NT2/D1 (cell line): ENCODE measurements around the gene EPHB6.

ENCODE experiments used
- DNase-seq: peaks from one replicate; pipeline ENCODE4 v3.0.0-alpha.2; 2011; ENCODE audit warnings: low read depth, low spot score
- H3K27me3 ChIP-seq: 2 replicates; pipeline ENCODE4 v1.6.0; 2011; ENCODE audit warnings: mild to moderate bottlenecking; ENCODE audit not compliant: insufficient read length, insufficient read depth
- H3K36me3 ChIP-seq: 2 replicates; pipeline ENCODE4 v1.6.1; 2011; ENCODE audit warnings: mild to moderate bottlenecking, low read length, mixed read lengths; ENCODE audit not compliant: insufficient read depth, insufficient read length
- H3K4me1 ChIP-seq: 2 replicates; pipeline ENCODE4 v1.5.1; 2011; ENCODE audit not compliant: insufficient read depth, insufficient read length
- H3K4me3 ChIP-seq: 2 replicates; pipeline ENCODE4 v1.5.1; 2011; ENCODE audit warnings: low read depth; ENCODE audit not compliant: insufficient read length
- H3K9ac ChIP-seq: 2 replicates; pipeline ENCODE4 v1.6.0; 2011; ENCODE audit warnings: low read depth; ENCODE audit not compliant: insufficient read length
- H3K9me3 ChIP-seq: 2 replicates; pipeline ENCODE4 v1.5.1; 2011; ENCODE audit warnings: mild to moderate bottlenecking, low read length; ENCODE audit not compliant: insufficient read depth
- SUZ12 ChIP-seq: IDR thresholded peaks from 2 replicates; pipeline ENCODE4 v1.6.1; 2011; ENCODE audit not compliant: insufficient read length, insufficient read depth; ENCODE audit errors: extremely low read depth
- YY1 ChIP-seq: IDR thresholded peaks from 2 replicates; pipeline ENCODE4 v1.6.1; 2011; ENCODE audit not compliant: insufficient read length, insufficient read depth
- ZNF274 ChIP-seq: IDR thresholded peaks from 2 replicates; pipeline ENCODE4 v1.6.1; 2011; ENCODE audit warnings: mild to moderate bottlenecking, low read depth, low read length

Gene EPHB6

GRCh38 chr7:142910481-142910880, 55.6 kb downstream of the EPHB6 start:
- no peak for DNase-seq
- H3K27me3 ChIP-seq = no peaks in the 10 kb centered on the region
- H3K9ac ChIP-seq = no peak overlapping the region
- no peaks in the 10 kb centered on the region for H3K36me3 ChIP-seq
- TF ChIP-seq SUZ12 = no peak
- no peak for TF ChIP-seq YY1
- no peak for TF ChIP-seq ZNF274
- H3K4me3 ChIP-seq = no peak overlapping the region
- H3K9me3 ChIP-seq = peaks cover 10% of the 10 kb centered on the region
- H3K4me1 ChIP-seq = no peaks in the 10 kb centered on the region

DNA sequence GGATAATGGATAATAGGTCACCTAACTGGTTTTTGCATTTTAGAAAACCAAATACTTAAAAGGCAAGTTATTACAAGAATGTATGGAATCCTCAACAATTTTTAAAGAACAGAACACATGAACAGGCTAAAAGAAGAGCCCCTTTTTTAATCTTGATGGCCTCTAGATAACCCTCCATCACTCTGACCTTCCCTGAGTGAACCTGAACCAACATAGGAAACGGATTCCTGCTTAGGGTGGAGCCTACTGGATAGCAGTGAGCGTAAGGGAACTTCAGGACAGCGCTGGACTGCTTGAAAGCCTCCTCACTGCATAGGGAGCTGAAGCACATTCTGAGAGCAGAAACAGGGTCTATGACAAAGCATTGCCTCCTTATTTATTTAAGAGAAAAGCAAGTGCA, 58.2 kb downstream of the EPHB6 start:
- Histone ChIP-seq H3K27me3 (no peaks in the 10 kb centered on the region), H3K4me3 (no peak overlapping the region), H3K9ac (no peak overlapping the region), H3K36me3 (no peaks in the 10 kb centered on the region), H3K9me3 (no peaks in the 10 kb centered on the region), H3K4me1 (no peaks in the 10 kb centered on the region)
- no peak for TF ChIP-seq SUZ12
- TF ChIP-seq YY1 = no peak
- TF ChIP-seq ZNF274 = no peak
- no peak for DNase-seq

- Histone ChIP-seq H3K4me3 (no peak overlapping the region), H3K4me1 (no peaks in the 10 kb centered on the region), H3K27me3 (no peaks in the 10 kb centered on the region), H3K9ac (no peak overlapping the region), H3K36me3 (no peaks in the 10 kb centered on the region), H3K9me3 (no peaks in the 10 kb centered on the region)
- no peak for DNase-seq
- TF ChIP-seq ZNF274 (no peak), SUZ12 (no peak), YY1 (no peak)
Observed at GRCh38 chr7:142913566-142913965, 58.7 kb downstream of the EPHB6 start.

- H3K4me1 ChIP-seq = no peaks in the 10 kb centered on the region
- no peaks in the 10 kb centered on the region for H3K36me3 ChIP-seq
- no peak for TF ChIP-seq SUZ12
- TF ChIP-seq YY1 = no peak
- no peak for TF ChIP-seq ZNF274
- no peak overlapping the region for H3K9ac ChIP-seq
- H3K27me3 ChIP-seq = no peaks in the 10 kb centered on the region
- H3K4me3 ChIP-seq = no peak overlapping the region
- no peaks in the 10 kb centered on the region for H3K9me3 ChIP-seq
- DNase-seq = no peak
Observed at GRCh38 chr7:142914121-142914520, 59.2 kb downstream of the EPHB6 start.

DNA sequence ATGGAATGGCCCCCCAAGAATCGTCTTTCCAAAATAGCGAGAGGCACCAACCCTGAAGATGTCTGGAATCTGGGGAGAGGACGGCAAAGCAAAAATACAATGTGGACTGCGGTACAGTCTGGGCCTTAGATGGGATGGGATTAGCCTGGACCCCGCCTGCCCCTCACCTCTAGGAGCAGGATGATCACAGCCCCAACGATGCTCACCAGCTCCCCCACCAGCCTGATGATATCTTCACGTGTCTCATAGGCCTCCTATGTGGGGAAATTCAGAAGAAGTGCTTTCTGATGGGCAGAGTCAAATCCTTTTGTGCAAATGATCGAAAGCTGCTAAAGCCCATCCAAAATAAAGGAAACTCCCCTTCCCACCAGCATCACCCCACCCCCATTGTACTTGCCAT, 60.4 kb downstream of the EPHB6 start:
- H3K4me1 ChIP-seq = no peaks in the 10 kb centered on the region
- TF ChIP-seq ZNF274 = no peak
- no peak for TF ChIP-seq SUZ12
- TF ChIP-seq YY1 = no peak
- no peaks in the 10 kb centered on the region for H3K27me3 ChIP-seq
- no peak for DNase-seq
- no peak overlapping the region for H3K4me3 ChIP-seq
- no peaks in the 10 kb centered on the region for H3K9me3 ChIP-seq
- H3K36me3 ChIP-seq = no peaks in the 10 kb centered on the region
- H3K9ac ChIP-seq = no peak overlapping the region

- H3K27me3 ChIP-seq = no peaks in the 10 kb centered on the region
- H3K36me3 ChIP-seq = no peaks in the 10 kb centered on the region
- H3K4me3 ChIP-seq = no peak overlapping the region
- TF ChIP-seq YY1 (no peak), ZNF274 (no peak), SUZ12 (no peak)
- H3K4me1 ChIP-seq = no peaks in the 10 kb centered on the region
- H3K9me3 ChIP-seq = no peaks in the 10 kb centered on the region
- H3K9ac ChIP-seq = no peak overlapping the region
- DNase-seq = no peak
Observed at GRCh38 chr7:142916508-142916907, 61.6 kb downstream of the EPHB6 start.

DNA sequence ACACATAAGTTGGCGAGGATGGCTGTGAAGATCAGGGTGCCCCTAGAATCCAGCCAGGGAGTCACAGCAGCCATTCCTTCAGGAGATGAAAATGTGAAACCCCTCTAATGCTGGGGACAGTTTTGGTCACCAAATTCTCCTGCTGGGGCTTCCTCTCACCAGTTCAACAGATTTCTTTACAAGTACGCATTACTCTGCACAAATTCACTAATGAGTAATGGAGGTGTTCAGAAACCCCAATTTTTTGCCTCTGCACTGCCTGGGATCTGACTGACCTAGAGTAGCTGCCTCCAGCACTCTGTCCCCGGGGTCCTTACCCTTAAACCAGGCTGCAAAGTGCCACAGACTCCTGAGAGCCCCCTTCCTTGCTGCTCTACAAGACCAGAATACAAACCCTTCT, 62.6 kb downstream of the EPHB6 start:
- no peaks in the 10 kb centered on the region for H3K4me1 ChIP-seq
- H3K27me3 ChIP-seq = no peaks in the 10 kb centered on the region
- H3K4me3 ChIP-seq = no peak overlapping the region
- H3K9me3 ChIP-seq = no peaks in the 10 kb centered on the region
- no peak overlapping the region for H3K9ac ChIP-seq
- no peak for DNase-seq
- no peaks in the 10 kb centered on the region for H3K36me3 ChIP-seq
- TF ChIP-seq YY1 = no peak

GRCh38 chr7:142918901-142919300, 64.0 kb downstream of the EPHB6 start:
- Histone ChIP-seq H3K9ac (no peak overlapping the region), H3K9me3 (no peaks in the 10 kb centered on the region), H3K4me1 (no peaks in the 10 kb centered on the region), H3K4me3 (no peak overlapping the region), H3K36me3 (no peaks in the 10 kb centered on the region), H3K27me3 (no peaks in the 10 kb centered on the region)
- DNase-seq = no peak
- TF ChIP-seq YY1 (no peak), ZNF274 (no peak), SUZ12 (no peak)
